Adrenal gland (tissue), 12 donors: ENCODE results near the gene TSSK3. TPM values are rescaled to one million over a fixed set of nuclear protein-coding genes. Genes with fewer than 3 reads are reported as not detected.

Experiments used
- DNase-seq, 7 donors: peaks; one replicate each; pipeline ENCODE4 v3.0.0-alpha.2; 2019 to 2020
- H3K27ac ChIP-seq, 5 donors: fragments of 200-600 bp; sonication (generic) in 4 of 5; 1 replicate in 3 of 5; 2 replicates in 2 of 5; pipeline versions ENCODE4 v1.5.1 to v1.8.0; 2016 to 2020; ENCODE audit warnings: mild to moderate bottlenecking in 1 of 5
- H3K27me3 ChIP-seq: fragments of 200-600 bp; 2 replicates; pipeline ENCODE4 v1.8.0; 2021
- H3K36me3 ChIP-seq, 2 donors: fragments of 200-600 bp; replicated peaks in 1 of 2; 1 replicate in 1 of 2; 2 replicates in 1 of 2; pipeline versions ENCODE4 v1.5.1 to v1.8.0; 2018 to 2022
- H3K4me1 ChIP-seq, 2 donors: fragments of 200-600 bp; replicated peaks in 1 of 2; 1 replicate in 1 of 2; 2 replicates in 1 of 2; pipeline versions ENCODE4 v1.5.1 to v1.8.0; 2018 to 2021
- H3K4me3 ChIP-seq, 4 donors: fragments of 200-600 bp; sonication (generic) in 3 of 4; one replicate each; pipeline ENCODE4 v1.5.1; 2016 to 2018
- H3K9me3 ChIP-seq, 3 donors: fragments of 200-600 bp; sonication (generic) in 1 of 3; replicated peaks in 1 of 3; 1 replicate in 2 of 3; 2 replicates in 1 of 3; pipeline versions ENCODE4 v1.5.1 to v1.8.0; 2016 to 2021
- POLR2A ChIP-seq, 2 donors: fragments of 450-650 bp; IDR thresholded peaks; one replicate each; pipeline ENCODE4 v1.6.1; 2017; ENCODE audit warnings: antibody characterized with exemption in 2 of 2, mild to moderate bottlenecking in 2 of 2, moderate library complexity in 1 of 2
- WGBS, 4 donors: extraction: QIAGEN DNeasy Blood & Tissue Kit in 2 of 4; methylation state at CpG; one replicate each; pipeline versions ENCODE4 v1.1.5 to v1.1.7; 2013 to 2017; 5-methylcytosine and 5-hydroxymethylcytosine counted together
- intact Hi-C, 2 donors: fragments of 100-400 bp; cut with DNase I; formaldehyde crosslinking; loops; one replicate each; pipeline versions ENCODE4 v1.14.1 to v1.15.0; 2022 to 2023
- polyA plus RNA-seq, 3 donors: library from polyadenylated mRNA; stranded (reverse); fragments of 200-250 nt in 2 of 3; fragments of 350-450 nt in 1 of 3; fragmentation: Illumina TruSeq in 1 of 3; extraction: RNeasy Lipid Tissue Mini Kit (QIAGEN cat#74804) in 1 of 3; gene quantifications; one replicate each; pipeline ENCODE4 v1.2.3, GENCODE V29; 2013 to 2014
- total RNA-seq, 9 donors: library from RNA; depleted of rRNA in 4 of 9; stranded (reverse); fragments of >200 nt in 4 of 9; fragments of 120-200 nt in 1 of 9; fragmentation: NEBNext Ultra II Directional in 1 of 9; extraction: Animal tissue kit (Norgen Biotek cat#: 25700) in 1 of 9; gene quantifications; one replicate each; pipeline versions ENCODE4 v1.1.0 to v1.2.4, GENCODE V29; 2013 to 2023
- TF ChIP-seq, protein P1 (sequence below), 6 experiments: fragments of 450-650 bp in 4 of 6; fragments of 200-600 bp in 2 of 6; sonication (generic) in 1 of 6; IDR thresholded peaks; 1 replicate in 5 of 6; 2 replicates in 1 of 6; pipeline versions ENCODE4 v1.5.1 to v1.8.0; 2016 to 2021; ENCODE audit warnings: antibody characterized with exemption in 6 of 6, mild to moderate bottlenecking in 2 of 6, moderate library complexity in 1 of 6
- donor health status: healthy with polysubstance abuse.
- donor health status: Bipolar disorder and iron deficiency.
- donor health status: DM: yes; HTN: yes; CAD: no.
- donor health status: DM: no; HTN: no; CAD: no.
- donor health status: DM: no; HTN: no; CAD: no.
- donor health status: DM: yes; HTN: yes; CAD: no.

TSSK3 gene
- total and polyA plus RNA-seq, 12 donors = 0.69 to 5.3 (median 1.9) TPM; not detected in 1

DNA sequence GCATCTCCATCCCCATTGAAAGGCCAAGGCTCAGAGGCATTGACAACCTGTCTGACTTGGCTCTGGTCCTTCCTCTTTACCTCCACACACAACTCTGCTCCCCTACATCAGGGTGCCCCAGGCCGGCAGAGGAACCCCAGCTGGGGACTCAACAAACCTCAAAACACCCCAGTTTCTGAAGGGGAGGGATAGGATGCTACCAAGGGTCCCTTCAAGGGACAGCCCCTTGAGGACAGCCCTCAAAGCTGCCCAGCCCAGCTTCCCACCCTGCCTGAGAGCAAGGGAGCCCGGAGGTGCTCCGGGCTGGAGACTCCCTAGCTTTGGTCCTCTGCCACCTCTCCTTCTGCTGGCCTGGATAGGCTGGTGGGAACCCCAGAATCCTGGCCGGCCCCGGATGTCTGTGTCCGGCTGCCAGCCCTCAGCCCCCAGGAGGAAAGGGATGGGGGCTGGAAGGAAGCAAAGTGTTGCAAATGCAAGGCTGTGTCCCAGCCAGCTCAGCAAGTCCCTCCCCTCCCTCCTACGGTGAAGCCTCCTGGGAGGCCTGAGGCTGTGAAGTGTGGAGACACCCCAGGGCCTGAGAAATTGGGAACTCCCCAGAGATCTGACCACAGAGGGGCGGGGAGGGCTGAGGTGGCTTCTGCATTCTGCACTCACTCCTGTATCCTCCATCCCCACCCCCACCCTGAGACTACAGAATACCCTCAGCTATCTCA, 25.2 kb upstream of the TSSK3 start:
- 64 to 78% (median 70%) methylated on average over 2 to 8 of the region's 8 CpGs for WGBS, 4 donors
- intact Hi-C loops = no loop called here
- no peaks in the 10 kb centered on the region for H3K9me3 ChIP-seq
- no peak for TF ChIP-seq POLR2A (IDR thresholded peaks at IDR 0.05)
- TF ChIP-seq, protein P1, sequence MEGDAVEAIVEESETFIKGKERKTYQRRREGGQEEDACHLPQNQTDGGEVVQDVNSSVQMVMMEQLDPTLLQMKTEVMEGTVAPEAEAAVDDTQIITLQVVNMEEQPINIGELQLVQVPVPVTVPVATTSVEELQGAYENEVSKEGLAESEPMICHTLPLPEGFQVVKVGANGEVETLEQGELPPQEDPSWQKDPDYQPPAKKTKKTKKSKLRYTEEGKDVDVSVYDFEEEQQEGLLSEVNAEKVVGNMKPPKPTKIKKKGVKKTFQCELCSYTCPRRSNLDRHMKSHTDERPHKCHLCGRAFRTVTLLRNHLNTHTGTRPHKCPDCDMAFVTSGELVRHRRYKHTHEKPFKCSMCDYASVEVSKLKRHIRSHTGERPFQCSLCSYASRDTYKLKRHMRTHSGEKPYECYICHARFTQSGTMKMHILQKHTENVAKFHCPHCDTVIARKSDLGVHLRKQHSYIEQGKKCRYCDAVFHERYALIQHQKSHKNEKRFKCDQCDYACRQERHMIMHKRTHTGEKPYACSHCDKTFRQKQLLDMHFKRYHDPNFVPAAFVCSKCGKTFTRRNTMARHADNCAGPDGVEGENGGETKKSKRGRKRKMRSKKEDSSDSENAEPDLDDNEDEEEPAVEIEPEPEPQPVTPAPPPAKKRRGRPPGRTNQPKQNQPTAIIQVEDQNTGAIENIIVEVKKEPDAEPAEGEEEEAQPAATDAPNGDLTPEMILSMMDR (IDR thresholded peaks at IDR 0.05) = no peak
- H3K27ac ChIP-seq = peak overlapping the region in 1 of 5 donors; percentile 81
- no peak for DNase-seq
- H3K36me3 ChIP-seq = peaks cover 0 to 18% of the 10 kb centered on the region in 2 donors
- no peaks in the 10 kb centered on the region for H3K27me3 ChIP-seq
- H3K4me3 ChIP-seq = no peak overlapping the region
- peaks cover 6 to 27% of the 10 kb centered on the region in 2 donors for H3K4me1 ChIP-seq

DNA sequence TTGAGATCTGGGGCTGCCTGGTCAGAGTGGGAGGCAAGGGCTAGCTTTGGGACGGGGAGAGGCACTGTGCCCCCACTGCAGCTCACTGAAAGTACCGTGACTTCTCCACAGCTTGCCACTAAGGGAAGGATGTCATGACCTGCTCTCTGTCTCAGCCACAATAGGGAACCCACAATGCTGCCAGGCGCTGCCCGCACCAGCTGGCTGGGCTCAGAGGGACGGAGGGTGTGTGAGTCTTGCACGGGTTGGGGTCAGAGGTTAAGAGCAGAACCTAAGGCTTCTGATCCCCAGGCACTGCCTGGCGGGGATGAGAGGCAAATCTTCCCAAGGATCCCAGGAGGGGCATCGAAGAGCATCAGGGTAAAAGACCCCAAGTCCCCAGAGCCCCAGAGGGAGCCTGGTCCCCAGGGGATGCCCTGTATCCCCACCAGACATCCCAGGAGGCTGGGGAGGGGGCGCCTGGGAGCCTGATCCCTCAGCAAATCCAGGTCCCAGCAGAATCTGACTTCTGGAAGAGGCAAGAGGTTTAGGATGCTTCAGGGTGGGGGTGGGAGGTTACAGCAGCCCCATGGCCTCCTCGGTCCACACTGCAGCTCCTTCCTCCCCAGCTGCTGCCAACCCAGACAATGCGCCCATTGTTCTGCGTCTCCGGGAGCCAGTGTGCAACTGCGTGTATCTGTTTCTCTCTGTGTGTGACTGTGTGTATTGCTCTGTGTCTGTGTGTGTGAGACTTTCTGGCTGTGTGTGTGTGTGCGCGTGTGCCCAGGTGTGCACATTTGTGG, 24.3 kb upstream of the TSSK3 start:
- Histone ChIP-seq H3K36me3 (peaks cover 0 to 9% of the 10 kb centered on the region in 2 donors), H3K4me1 (peaks cover 6 to 27% of the 10 kb centered on the region in 2 donors), H3K27ac (no peak overlapping the region), H3K9me3 (no peaks in the 10 kb centered on the region), H3K27me3 (no peaks in the 10 kb centered on the region), H3K4me3 (no peak overlapping the region)
- 67 to 77% (median 72%) methylated on average over 4 to 16 of the region's 16 CpGs for WGBS, 4 donors
- no peak for DNase-seq
- intact Hi-C loops = no loop called here
- TF ChIP-seq, protein P1 (IDR thresholded peaks at IDR 0.05) = no peak
- TF ChIP-seq POLR2A (IDR thresholded peaks at IDR 0.05) = no peak

DNA sequence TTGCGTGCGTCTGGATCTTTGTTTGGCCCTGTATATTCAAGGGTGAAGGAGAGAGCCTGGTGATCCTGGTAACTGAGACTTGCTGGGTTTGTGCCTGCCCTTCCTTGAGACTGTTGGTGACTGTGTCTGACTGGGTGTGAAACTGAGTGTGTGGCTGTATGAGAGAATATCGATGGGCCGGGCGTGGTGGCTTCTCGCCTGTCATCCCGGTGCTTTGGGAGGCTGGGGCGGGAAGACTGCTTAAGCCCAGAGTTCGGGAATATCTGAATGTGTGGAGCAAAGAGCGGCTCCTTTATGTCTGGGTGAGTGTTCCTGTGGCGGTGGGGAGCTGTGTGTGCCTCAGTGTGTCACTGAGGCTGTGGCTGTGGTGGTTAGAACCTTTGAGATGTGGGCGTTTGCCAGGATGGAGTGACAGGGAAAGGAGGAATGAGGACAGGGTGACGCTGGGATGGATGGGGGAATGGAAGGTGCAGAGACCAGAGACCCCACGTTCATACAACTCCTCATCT, 23.6 kb upstream of the TSSK3 start:
- intact Hi-C loops = no loop called here
- Histone ChIP-seq H3K4me3 (no peak overlapping the region), H3K4me1 (peaks cover 6 to 27% of the 10 kb centered on the region in 2 donors), H3K36me3 (peaks cover 0 to 4% of the 10 kb centered on the region in 2 donors), H3K9me3 (no peaks in the 10 kb centered on the region), H3K27me3 (no peaks in the 10 kb centered on the region), H3K27ac (no peak overlapping the region)
- no peak for TF ChIP-seq POLR2A (IDR thresholded peaks at IDR 0.05)
- TF ChIP-seq, protein P1 (IDR thresholded peaks at IDR 0.05) = no peak
- 83 to 91% (median 90%) methylated on average over 13 to 14 of the region's 14 CpGs for WGBS, 4 donors
- DNase-seq = no peak

DNA sequence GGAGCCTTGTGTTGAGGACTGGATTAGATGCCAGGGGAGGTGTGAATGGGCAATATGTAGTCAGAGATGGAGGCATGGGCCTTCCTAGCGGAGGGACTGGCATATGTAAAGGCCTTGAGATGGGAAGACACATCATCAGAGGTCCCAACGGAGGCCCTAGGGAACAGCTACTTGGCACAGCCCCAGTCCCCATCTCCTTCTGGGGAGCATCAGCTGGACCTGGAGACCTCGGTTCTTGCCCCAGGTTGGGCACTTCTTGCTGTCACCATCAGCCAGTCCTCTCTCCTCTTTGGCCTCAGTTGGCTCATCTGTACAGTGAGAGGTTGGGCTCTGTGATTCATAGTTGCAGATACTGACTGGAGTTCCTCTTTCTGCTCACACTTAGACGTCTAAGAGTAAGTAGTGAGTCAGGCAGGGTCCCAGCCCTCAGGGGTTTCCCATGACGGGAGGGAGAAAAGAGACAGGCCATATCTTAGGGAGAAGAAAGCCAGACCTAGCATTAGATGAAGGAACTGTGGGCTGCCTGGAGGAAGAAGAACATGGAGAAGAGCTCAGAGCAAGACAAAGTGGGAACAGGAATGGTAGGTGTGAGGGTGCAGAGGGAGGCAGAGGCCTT, 22.9 kb upstream of the TSSK3 start:
- Histone ChIP-seq H3K27ac (no peak overlapping the region), H3K36me3 (no peaks in the 10 kb centered on the region), H3K4me3 (no peak overlapping the region), H3K9me3 (no peaks in the 10 kb centered on the region), H3K4me1 (peaks cover 6 to 21% of the 10 kb centered on the region in 2 donors), H3K27me3 (no peaks in the 10 kb centered on the region)
- WGBS, 4 donors = 70 to 74% (median 72%) methylated on average over 4 to 5 of the region's 5 CpGs
- no peak for DNase-seq
- intact Hi-C loops = no loop called here
- TF ChIP-seq, protein P1 (IDR thresholded peaks at IDR 0.05) = no peak
- no peak for TF ChIP-seq POLR2A (IDR thresholded peaks at IDR 0.05)
